Raji (cell line): ENCODE results near the gene ARHGDIA.
A peak's percentile ranks its signal among the peaks of the same experiment; 100 is the strongest.

Source experiments
- POLR2A ChIP-seq: IDR thresholded peaks from 2 replicates; pipeline ENCODE4 v1.6.1; 2011; ENCODE audit warnings: low read depth, low read length, control low read depth; ENCODE audit not compliant: insufficient read depth

Gene ARHGDIA

GRCh38 chr17:81833160-81833920, 37.8 kb downstream of the ARHGDIA start, which contains the start of gene MCRIP1:
MCRIP1 (minus strand) TSS chr17:81833291; CDS start chr17:81824506, 8,785 bp downstream.
- TF ChIP-seq POLR2A, result peak; percentile 80

- no peak; the same call in 1 of the 2 replicates for TF ChIP-seq POLR2A
Measured at GRCh38 chr17:81832608-81833159, 38.5 kb downstream of the ARHGDIA start.

GRCh38 chr17:81831957-81832607, 39.1 kb downstream of the ARHGDIA start:
- peak; percentile 61; the same call in 1 of the 2 replicates for TF ChIP-seq POLR2A

GRCh38 chr17:81831563-81831956, 39.6 kb downstream of the ARHGDIA start:
- TF ChIP-seq POLR2A, result no peak

- 0 out of 2 replicates have a peak, but pooled peaks have one; percentile 29 for TF ChIP-seq POLR2A
Measured at GRCh38 chr17:81829858-81830257, 41.3 kb downstream of the ARHGDIA start.

GRCh38 chr17:81828656-81829055, 42.5 kb downstream of the ARHGDIA start:
- TF ChIP-seq POLR2A, result no peak

GRCh38 chr17:81825841-81826466, 45.2 kb downstream of the ARHGDIA start:
- no peak for TF ChIP-seq POLR2A

- no peak for TF ChIP-seq POLR2A
Measured at GRCh38 chr17:81824595-81824994, 46.5 kb downstream of the ARHGDIA start.

GRCh38 chr17:81823820-81824550, 47.2 kb downstream of the ARHGDIA start:
- TF ChIP-seq POLR2A, result no peak

GRCh38 chr17:81822996-81823819, 47.9 kb downstream of the ARHGDIA start:
- no peak for TF ChIP-seq POLR2A

GRCh38 chr17:81822312-81822637, 48.9 kb downstream of the ARHGDIA start:
- no peak for TF ChIP-seq POLR2A

GRCh38 chr17:81821603-81822311, 49.4 kb downstream of the ARHGDIA start:
- no peak for TF ChIP-seq POLR2A

GRCh38 chr17:81821147-81821546, 50.0 kb downstream of the ARHGDIA start:
- no peak for TF ChIP-seq POLR2A
